HCT116 (cell line): Measurements from ENCODE around the gene MTHFR. TPM values are rescaled to one million over a fixed set of nuclear protein-coding genes. Genes with fewer than 3 reads are reported as not detected.

Experiments
- ATAC-seq: fragments of 200-7000 bp; cut with Tn5 transposase; 2 replicates; pipeline ENCODE4 v1.9.1; 2020; ENCODE audit warnings: mild to moderate bottlenecking, moderate library complexity
- BruUV-seq: library from RNA; stranded (reverse); fragments of 400-500 nt; replicated peaks from 2 replicates; lab custom pipeline; 2021; lab: Mats Ljungman, UMichigan
- CTCF ChIA-PET: fragments of 300-600 bp; sonication (Branson Sonifier 250); formaldehyde crosslinking; loops from one replicate; lab custom pipeline; 2021; ENCODE audit warnings: antibody characterized with exemption; lab: Charles Lee
- POLR2A ChIA-PET: fragments of 300-600, 350-600 bp; sonication (Branson Sonifier 250); formaldehyde crosslinking; loops from one replicate; lab custom pipeline; 2021; ENCODE audit warnings: antibody characterized with exemption; lab: Charles Lee
- RAD21 ChIA-PET, 2 experiments: fragments of 300-600 bp; sonication (Branson Sonifier 250); formaldehyde crosslinking; loops; one replicate each; lab custom pipeline; 2023; ENCODE audit warnings: low total read pairs in 2 of 2; ENCODE audit not compliant: uncharacterized antibody in 2 of 2, unreplicated experiment in 2 of 2, low non-redundant PET in 1 of 2; lab: Charles Lee
- DNase-seq: peaks from one replicate; pipeline ENCODE4 v3.0.0-alpha.2; 2010; ENCODE audit warnings: low read depth, low spot score
- H2AFZ ChIP-seq: fragments of 200-600 bp; shearing (Covaris generic), sonication (generic); 2 replicates; pipeline ENCODE4 v1.6.1; 2017; ENCODE audit warnings: low read depth, mixed run types, mixed read lengths, antibody characterized with exemption, low read length; ENCODE audit not compliant: poor library complexity, severe bottlenecking
- H3K27ac ChIP-seq: 2 replicates; pipeline ENCODE4 v1.5.1; 2012; ENCODE audit warnings: low read depth, low read length
- H3K27me3 ChIP-seq: fragments of 200-600 bp; sonication (generic); 2 replicates; pipeline ENCODE4 v1.6.1; 2016; ENCODE audit warnings: mixed run types, low read length, mixed read lengths; ENCODE audit not compliant: insufficient read depth
- H3K36me3 ChIP-seq, 2 experiments: fragments of 200-500 bp in 1 of 2; fragments of 200-600 bp in 1 of 2; sonication (Bioruptor generic) in 1 of 2; sonication (generic) in 1 of 2; 2 replicates each; pipeline versions ENCODE4 v1.5.1 to v1.6.1; 2014 to 2016; ENCODE audit warnings: low read length in 2 of 2, inconsistent platforms in 1 of 2, mixed read lengths in 1 of 2, mixed run types in 1 of 2; ENCODE audit not compliant: insufficient read depth in 2 of 2, control insufficient read depth in 1 of 2
- H3K4me1 ChIP-seq, 2 experiments: fragments of 200-600 bp in 1 of 2; sonication (generic) in 1 of 2; 2 replicates each; pipeline versions ENCODE4 v1.5.1 to v1.6.1; 2012 to 2017; ENCODE audit warnings: low read length in 2 of 2, inconsistent platforms in 1 of 2, mild to moderate bottlenecking in 1 of 2, mixed read lengths in 1 of 2, mixed run types in 1 of 2, moderate library complexity in 1 of 2; ENCODE audit not compliant: insufficient read depth in 2 of 2, control insufficient read depth in 1 of 2
- H3K4me2 ChIP-seq: fragments of 200-600 bp; sonication (generic); 2 replicates; pipeline ENCODE4 v1.6.1; 2017; ENCODE audit warnings: mixed run types, low read length, mixed read lengths
- H3K4me3 ChIP-seq, 2 experiments: fragments of 200-600 bp in 1 of 2; sonication (generic) in 1 of 2; replicated peaks in 1 of 2; 2 replicates each; pipeline ENCODE4 v1.5.1; 2011 to 2016; ENCODE audit warnings: low read length in 2 of 2, control low read depth in 1 of 2, low read depth in 1 of 2, mild to moderate bottlenecking in 1 of 2, mixed read lengths in 1 of 2, mixed run types in 1 of 2
- H3K79me2 ChIP-seq: fragments of 200-600 bp; sonication (generic); 2 replicates; pipeline ENCODE4 v1.6.1; 2017; ENCODE audit warnings: mild to moderate bottlenecking, mixed run types, low read length, moderate library complexity, mixed read lengths; ENCODE audit not compliant: insufficient read depth
- H3K9ac ChIP-seq: fragments of 200-600 bp; sonication (generic); 2 replicates; pipeline ENCODE4 v1.6.1; 2016; ENCODE audit warnings: low read length, mixed read lengths
- H3K9me2 ChIP-seq: fragments of 200-600 bp; sonication (generic), shearing (Covaris generic); 2 replicates; pipeline ENCODE4 v1.6.1; 2017; ENCODE audit warnings: mixed run types, mild to moderate bottlenecking, moderate library complexity; ENCODE audit not compliant: insufficient read depth
- H3K9me3 ChIP-seq, 2 experiments: fragments of 200-500 bp in 1 of 2; fragments of 200-600 bp in 1 of 2; sonication (Bioruptor generic) in 1 of 2; sonication (generic) in 1 of 2; 2 replicates each; pipeline ENCODE4 v1.6.1; 2014 to 2017; ENCODE audit warnings: low read length in 2 of 2, mixed read lengths in 2 of 2, inconsistent platforms in 1 of 2, low read depth in 1 of 2, mild to moderate bottlenecking in 1 of 2, mixed run types in 1 of 2, moderate library complexity in 1 of 2; ENCODE audit not compliant: control insufficient read depth in 1 of 2, insufficient read depth in 1 of 2
- H4K20me1 ChIP-seq: fragments of 200-600 bp; sonication (generic), shearing (Covaris generic); 2 replicates; pipeline ENCODE4 v1.6.1; 2017; ENCODE audit warnings: mixed run types, mild to moderate bottlenecking, moderate library complexity; ENCODE audit not compliant: insufficient read depth
- CBX3 ChIP-seq: IDR thresholded peaks from 2 replicates; pipeline ENCODE4 v1.6.1; 2012; ENCODE audit warnings: low read depth
- CEBPB ChIP-seq: IDR thresholded peaks from 2 replicates; pipeline ENCODE4 v1.6.1; 2012; ENCODE audit warnings: low read depth
- EGR1 ChIP-seq: IDR thresholded peaks from 2 replicates; pipeline ENCODE4 v1.6.1; 2012; ENCODE audit warnings: low read depth
- ELF1 ChIP-seq: IDR thresholded peaks from 2 replicates; pipeline ENCODE4 v1.6.1; 2012; ENCODE audit warnings: low read depth, borderline replicate concordance
- EZH2 ChIP-seq: fragments of 200-600 bp; sonication (generic); IDR thresholded peaks from 2 replicates; pipeline ENCODE4 v1.6.1; 2017; ENCODE audit warnings: antibody characterized with exemption, mixed run types
- FOSL1 ChIP-seq: IDR thresholded peaks from 2 replicates; pipeline ENCODE4 v1.6.1; 2012; ENCODE audit warnings: low read depth
- JUND ChIP-seq: IDR thresholded peaks from 2 replicates; pipeline ENCODE4 v1.6.1; 2012
- POLR2AphosphoS5 ChIP-seq: IDR thresholded peaks from 2 replicates; pipeline ENCODE4 v1.6.1; 2011; ENCODE audit warnings: mild to moderate bottlenecking, low read depth, low read length, moderate library complexity
- SIN3A ChIP-seq: IDR thresholded peaks from 2 replicates; pipeline ENCODE4 v1.6.1; 2012; ENCODE audit warnings: low read depth
- SP1 ChIP-seq: IDR thresholded peaks from 2 replicates; pipeline ENCODE4 v1.6.1; 2012; ENCODE audit warnings: low read depth
- ZFX ChIP-seq: fragments of 450-650 bp; IDR thresholded peaks from 2 replicates; pipeline ENCODE4 v1.6.1; 2017
- intact Hi-C: fragments of 100-400 bp; cut with micrococcal nuclease; formaldehyde crosslinking; loops from 2 replicates; pipeline ENCODE4 v1.10.0; 2022
- total RNA-seq: library from RNA; stranded (reverse); gene quantifications from one replicate; pipeline ENCODE4 v1.2.1, GENCODE V29; 2021; ENCODE audit not compliant: unreplicated experiment
- TF ChIP-seq, protein P1 (sequence below), 3 experiments: fragments of 200-600 bp in 1 of 3; sonication (generic) in 1 of 3; IDR thresholded peaks in 2 of 3; conservative IDR thresholded peaks in 1 of 3; 2 replicates each; pipeline ENCODE4 v1.5.1; 2012 to 2017; ENCODE audit warnings: low read depth in 2 of 3, low read length in 2 of 3, antibody characterized with exemption in 1 of 3, borderline replicate concordance in 1 of 3, control low read depth in 1 of 3, mild to moderate bottlenecking in 1 of 3, mixed read lengths in 1 of 3, mixed run types in 1 of 3, moderate library complexity in 1 of 3; ENCODE audit not compliant: insufficient read depth in 1 of 3
- TF ChIP-seq, protein P2 (sequence below): IDR thresholded peaks from 2 replicates; pipeline ENCODE4 v1.6.1; 2012

Gene MTHFR
- total RNA-seq, 1 experiment from 2014 or later = 20.9 TPM

DNA sequence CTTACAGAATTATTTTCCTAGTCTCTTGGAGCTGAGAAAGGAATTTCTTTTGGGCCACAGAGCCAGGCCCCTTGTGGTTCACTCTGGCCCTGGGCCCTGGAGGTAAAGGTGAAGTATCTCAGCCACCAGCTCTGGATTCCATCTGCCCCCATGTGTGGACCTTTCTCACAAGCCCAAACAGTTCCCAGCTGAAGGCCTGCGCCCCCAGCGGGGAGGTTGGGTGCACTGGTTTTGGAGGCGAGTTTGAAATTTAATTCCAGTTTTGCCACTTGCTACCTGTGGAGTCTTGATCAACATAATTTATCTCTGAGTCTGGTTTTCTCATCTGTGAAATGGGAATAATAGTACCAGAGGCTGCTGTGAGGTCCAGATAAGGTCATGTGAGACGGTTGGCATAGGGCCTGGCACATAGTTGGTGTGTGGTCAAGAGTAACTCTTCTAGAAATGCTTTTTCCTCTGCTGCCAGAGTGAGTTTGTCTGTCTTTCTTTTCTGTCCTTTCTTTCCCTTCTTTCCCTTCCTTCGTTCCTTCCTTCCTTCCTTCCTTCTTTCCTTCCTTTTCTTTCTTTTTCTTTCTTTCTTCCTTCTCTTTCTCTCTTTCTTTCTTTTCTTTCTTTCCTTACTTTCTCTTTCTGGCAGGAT is 63.7 kb downstream of the MTHFR start:
- H3K4me3 ChIP-seq = no peak overlapping the region
- H3K9me2 ChIP-seq = no peaks in the 10 kb centered on the region
- H3K27me3 ChIP-seq = no peaks in the 10 kb centered on the region
- BruUV-seq = no TSS peak
- ChIA-PET CTCF (interaction anchor here (0.6 kb wide), 1 partner anchor 708 kb away, joined by 3 read pairs; no protein-coding TSS in a partner anchor), POLR2A (no interaction called here), RAD21 (no interaction called here)
- intact Hi-C loops = no loop called here
- H3K79me2 ChIP-seq = peaks cover 11% of the 10 kb centered on the region
- no peak overlapping the region for H3K9ac ChIP-seq
- H4K20me1 ChIP-seq = no peaks in the 10 kb centered on the region
- H3K9me3 ChIP-seq = no peaks in the 10 kb centered on the region
- TF ChIP-seq SP1 (no peak), POLR2AphosphoS5 (no peak), CBX3 (no peak), EZH2 (no peak), SIN3A (no peak), FOSL1 (no peak), CEBPB (no peak), ELF1 (no peak), EGR1 (no peak), ZFX (no peak), JUND (no peak)
- TF ChIP-seq, protein P1, sequence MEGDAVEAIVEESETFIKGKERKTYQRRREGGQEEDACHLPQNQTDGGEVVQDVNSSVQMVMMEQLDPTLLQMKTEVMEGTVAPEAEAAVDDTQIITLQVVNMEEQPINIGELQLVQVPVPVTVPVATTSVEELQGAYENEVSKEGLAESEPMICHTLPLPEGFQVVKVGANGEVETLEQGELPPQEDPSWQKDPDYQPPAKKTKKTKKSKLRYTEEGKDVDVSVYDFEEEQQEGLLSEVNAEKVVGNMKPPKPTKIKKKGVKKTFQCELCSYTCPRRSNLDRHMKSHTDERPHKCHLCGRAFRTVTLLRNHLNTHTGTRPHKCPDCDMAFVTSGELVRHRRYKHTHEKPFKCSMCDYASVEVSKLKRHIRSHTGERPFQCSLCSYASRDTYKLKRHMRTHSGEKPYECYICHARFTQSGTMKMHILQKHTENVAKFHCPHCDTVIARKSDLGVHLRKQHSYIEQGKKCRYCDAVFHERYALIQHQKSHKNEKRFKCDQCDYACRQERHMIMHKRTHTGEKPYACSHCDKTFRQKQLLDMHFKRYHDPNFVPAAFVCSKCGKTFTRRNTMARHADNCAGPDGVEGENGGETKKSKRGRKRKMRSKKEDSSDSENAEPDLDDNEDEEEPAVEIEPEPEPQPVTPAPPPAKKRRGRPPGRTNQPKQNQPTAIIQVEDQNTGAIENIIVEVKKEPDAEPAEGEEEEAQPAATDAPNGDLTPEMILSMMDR (IDR thresholded peaks at IDR 0.05 in 2 of 3, conservative IDR thresholded peaks at IDR 0.05 in 1 of 3; ENCODE audit: borderline replicate concordance in 1 of 3, insufficient read depth in 1 of 3, low read depth in 2 of 3, low read length in 2 of 3) = no peak
- TF ChIP-seq, protein P2, sequence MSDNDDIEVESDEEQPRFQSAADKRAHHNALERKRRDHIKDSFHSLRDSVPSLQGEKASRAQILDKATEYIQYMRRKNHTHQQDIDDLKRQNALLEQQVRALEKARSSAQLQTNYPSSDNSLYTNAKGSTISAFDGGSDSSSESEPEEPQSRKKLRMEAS = no peak
- H3K36me3 ChIP-seq = peaks cover 0 to 2% of the 10 kb centered on the region in 2 experiments; a peak in 1 of 4 replicates
- ATAC-seq (no peak), DNase-seq (no peak)
- no peak overlapping the region for H2AFZ ChIP-seq
- no peak overlapping the region for H3K4me2 ChIP-seq
- no peak overlapping the region for H3K27ac ChIP-seq
- H3K4me1 ChIP-seq = peaks cover 6 to 11% of the 10 kb centered on the region in 2 experiments
